Measurements from ENCODE around the gene ERN1. TPM values are rescaled to one million over a fixed set of nuclear protein-coding genes. Genes with fewer than 3 reads are reported as not detected.
"Not testable (repeated sequence)": the region's sequence is repeated elsewhere in the genome, so short reads cannot be mapped to it uniquely, and the experiment has no call there.

Gene ERN1
- total RNA-seq, 1 donor from 2014 or later, result 30.9 TPM

- ATAC-seq, result no peak
- DNase-seq (ENCODE audit: low spot score), result peak; percentile 38
Observed at GRCh38 chr17:64008830-64009229, 121.1 kb downstream of the ERN1 start.

GRCh38 chr17:64008346-64008745, 121.6 kb downstream of the ERN1 start:
- DNase-seq (ENCODE audit: low spot score) (peak; percentile 27), ATAC-seq (no peak)

GRCh38 chr17:64007838-64008282, 122.1 kb downstream of the ERN1 start:
- peak; percentile 44 for DNase-seq (ENCODE audit: low spot score)
- ATAC-seq, result peak; percentile 22

- DNase-seq (ENCODE audit: low spot score), result peak; percentile 18
Observed at GRCh38 chr17:64007089-64007837, 122.7 kb downstream of the ERN1 start.

GRCh38 chr17:64006361-64007088, 123.4 kb downstream of the ERN1 start:
- DNase-seq (ENCODE audit: low spot score) (peak; percentile 49), ATAC-seq (peak; percentile 48)

More at GRCh38 chr17:64007089-64007837, 122.7 kb downstream of the ERN1 start:
- ATAC-seq, result not testable (repeated sequence)

GRCh38 chr17:64005734-64006167, 124.2 kb downstream of the ERN1 start:
- DNase-seq (ENCODE audit: low spot score) (peak; percentile 58), ATAC-seq (peak; percentile 76)

GRCh38 chr17:64004903-64005733, 124.8 kb downstream of the ERN1 start:
- no peak for ATAC-seq
- DNase-seq (ENCODE audit: low spot score), result peak; percentile 40

- no peak for DNase-seq (ENCODE audit: low spot score)
Observed at GRCh38 chr17:64004218-64004770, 125.7 kb downstream of the ERN1 start.

GRCh38 chr17:64003526-64004121, 126.3 kb downstream of the ERN1 start:
- ATAC-seq, result no peak

More at GRCh38 chr17:64004218-64004770, 125.7 kb downstream of the ERN1 start:
- ATAC-seq, result no peak

GRCh38 chr17:64002658-64003525, 127.1 kb downstream of the ERN1 start:
- no peak for DNase-seq (ENCODE audit: low spot score)
- ATAC-seq, result no peak

More at GRCh38 chr17:64003526-64004121, 126.3 kb downstream of the ERN1 start:
- DNase-seq (ENCODE audit: low spot score), result no peak

GRCh38 chr17:64001763-64002529, 128.0 kb downstream of the ERN1 start:
- ATAC-seq, result peak; percentile 6
- DNase-seq (ENCODE audit: low spot score), result no peak

GRCh38 chr17:64001091-64001579, 128.8 kb downstream of the ERN1 start:
- DNase-seq (ENCODE audit: low spot score) (no peak), ATAC-seq (no peak)

GRCh38 chr17:63999680-64000531, 130.0 kb downstream of the ERN1 start:
- ATAC-seq, result no peak
- no peak for DNase-seq (ENCODE audit: low spot score)

- no peak for DNase-seq (ENCODE audit: low spot score)
- ATAC-seq, result no peak
Observed at GRCh38 chr17:63998721-63999679, 130.9 kb downstream of the ERN1 start.

- ATAC-seq, result peak; percentile 60
- DNase-seq (ENCODE audit: low spot score), result no peak
Observed at GRCh38 chr17:63998050-63998720, 131.8 kb downstream of the ERN1 start, which contains the start of gene PRR29. PRR29 (plus strand) TSS chr17:63998351; CDS start chr17:63998365, 14 bp downstream.

Data from left lobe of liver (tissue), 2 donors.